Measurements from ENCODE around the gene SRSF1. TPM values are rescaled to one million over a fixed set of nuclear protein-coding genes. Genes with fewer than 3 reads are reported as not detected.

The SRSF1 gene
- total RNA-seq, 1 experiment from 2014 or later: 512 TPM

GRCh38 chr17:58032691-58033415 is 25.8 kb upstream of the SRSF1 start:
- no peaks in the 10 kb centered on the region for H3K9me3 ChIP-seq (ENCODE audit: low read depth, low read length, poor library complexity, severe bottlenecking)
- intact Hi-C loops (cut with micrococcal nuclease; ENCODE audit: unreplicated experiment): no loop called here
- DNase-seq (ENCODE audit: low spot score): no peak
- H3K27me3 ChIP-seq (replicated peaks; ENCODE audit: insufficient read depth, low read depth, low read length, poor library complexity): peaks cover 4% of the 10 kb centered on the region
- BruUV-seq (replicated peaks): no TSS peak
- no peaks in the 10 kb centered on the region for H3K4me1 ChIP-seq (ENCODE audit: insufficient read depth, low read length, poor library complexity, severe bottlenecking)
- H3K4me3 ChIP-seq (ENCODE audit: low read depth, low read length, poor library complexity, severe bottlenecking): no peak overlapping the region
- H3K27ac ChIP-seq (ENCODE audit: low read depth, low read length, poor library complexity, severe bottlenecking): no peak overlapping the region
- no peak for TF ChIP-seq CTCF (conservative IDR thresholded peaks at IDR 0.05; ENCODE audit: low read depth, low read length)
- no peak for TF ChIP-seq EZH2 (IDR thresholded peaks at IDR 0.05; ENCODE audit: borderline replicate concordance, low read depth, low read length, poor library complexity, severe bottlenecking)
- CTCF ChIA-PET: no interaction called here
- H3K36me3 ChIP-seq (ENCODE audit: insufficient read depth, low read length, poor library complexity, severe bottlenecking): no peaks in the 10 kb centered on the region
- POLR2A ChIA-PET (ENCODE audit: low non-redundant PET): no interaction called here

- no peak for TF ChIP-seq CTCF (conservative IDR thresholded peaks at IDR 0.05; ENCODE audit: low read depth, low read length)
- TF ChIP-seq EZH2 (IDR thresholded peaks at IDR 0.05; ENCODE audit: borderline replicate concordance, low read depth, low read length, poor library complexity, severe bottlenecking): no peak
- no peak for DNase-seq (ENCODE audit: low spot score)
- H3K4me3 ChIP-seq (ENCODE audit: low read depth, low read length, poor library complexity, severe bottlenecking): no peak overlapping the region
- CTCF ChIA-PET: no interaction called here
- POLR2A ChIA-PET (ENCODE audit: low non-redundant PET): no interaction called here
- peaks cover 12% of the 10 kb centered on the region for H3K27me3 ChIP-seq (replicated peaks; ENCODE audit: insufficient read depth, low read depth, low read length, poor library complexity)
- no TSS peak for BruUV-seq (replicated peaks)
- H3K36me3 ChIP-seq (ENCODE audit: insufficient read depth, low read length, poor library complexity, severe bottlenecking): no peaks in the 10 kb centered on the region
- H3K9me3 ChIP-seq (ENCODE audit: low read depth, low read length, poor library complexity, severe bottlenecking): no peaks in the 10 kb centered on the region
- no peaks in the 10 kb centered on the region for H3K4me1 ChIP-seq (ENCODE audit: insufficient read depth, low read length, poor library complexity, severe bottlenecking)
- no peak overlapping the region for H3K27ac ChIP-seq (ENCODE audit: low read depth, low read length, poor library complexity, severe bottlenecking)
- intact Hi-C loops (cut with micrococcal nuclease; ENCODE audit: unreplicated experiment): no loop called here
These were observed 21.5 kb upstream of the SRSF1 start for GRCh38 chr17:58028578-58028977.

- peaks cover 2% of the 10 kb centered on the region for H3K27me3 ChIP-seq (replicated peaks; ENCODE audit: insufficient read depth, low read depth, low read length, poor library complexity)
- no peak for DNase-seq (ENCODE audit: low spot score)
- peaks cover 3% of the 10 kb centered on the region for H3K4me1 ChIP-seq (ENCODE audit: insufficient read depth, low read length, poor library complexity, severe bottlenecking)
- POLR2A ChIA-PET (ENCODE audit: low non-redundant PET): no interaction called here
- H3K9me3 ChIP-seq (ENCODE audit: low read depth, low read length, poor library complexity, severe bottlenecking): no peaks in the 10 kb centered on the region
- H3K4me3 ChIP-seq (ENCODE audit: low read depth, low read length, poor library complexity, severe bottlenecking): no peak overlapping the region
- H3K36me3 ChIP-seq (ENCODE audit: insufficient read depth, low read length, poor library complexity, severe bottlenecking): no peaks in the 10 kb centered on the region
- CTCF ChIA-PET: no interaction called here
- no peak overlapping the region for H3K27ac ChIP-seq (ENCODE audit: low read depth, low read length, poor library complexity, severe bottlenecking)
- no TSS peak for BruUV-seq (replicated peaks)
- TF ChIP-seq CTCF (conservative IDR thresholded peaks at IDR 0.05; ENCODE audit: low read depth, low read length) (no peak), EZH2 (IDR thresholded peaks at IDR 0.05; ENCODE audit: borderline replicate concordance, low read depth, low read length, poor library complexity, severe bottlenecking) (no peak)
- intact Hi-C loops (cut with micrococcal nuclease; ENCODE audit: unreplicated experiment): no loop called here
These were observed 13.4 kb upstream of the SRSF1 start for GRCh38 chr17:58020401-58020800.
